Activated CD8-positive, alpha-beta memory T cell treated with anti-CD3 and anti-CD28 coated beads, Interleukin-2, amount 50 U/mL, for 1 hour (primary cell): Measurements from ENCODE around the gene PLEK2.
"Not testable (repeated sequence)": the region's sequence is repeated elsewhere in the genome, so short reads cannot be mapped to it uniquely, and the experiment has no call there.

Experiments
- DNase-seq: peaks from one replicate; pipeline ENCODE4 v3.0.0-alpha.2; 2020; ENCODE audit errors: extremely low read depth

PLEK2 gene, protein sequence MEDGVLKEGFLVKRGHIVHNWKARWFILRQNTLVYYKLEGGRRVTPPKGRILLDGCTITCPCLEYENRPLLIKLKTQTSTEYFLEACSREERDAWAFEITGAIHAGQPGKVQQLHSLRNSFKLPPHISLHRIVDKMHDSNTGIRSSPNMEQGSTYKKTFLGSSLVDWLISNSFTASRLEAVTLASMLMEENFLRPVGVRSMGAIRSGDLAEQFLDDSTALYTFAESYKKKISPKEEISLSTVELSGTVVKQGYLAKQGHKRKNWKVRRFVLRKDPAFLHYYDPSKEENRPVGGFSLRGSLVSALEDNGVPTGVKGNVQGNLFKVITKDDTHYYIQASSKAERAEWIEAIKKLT

DNA sequence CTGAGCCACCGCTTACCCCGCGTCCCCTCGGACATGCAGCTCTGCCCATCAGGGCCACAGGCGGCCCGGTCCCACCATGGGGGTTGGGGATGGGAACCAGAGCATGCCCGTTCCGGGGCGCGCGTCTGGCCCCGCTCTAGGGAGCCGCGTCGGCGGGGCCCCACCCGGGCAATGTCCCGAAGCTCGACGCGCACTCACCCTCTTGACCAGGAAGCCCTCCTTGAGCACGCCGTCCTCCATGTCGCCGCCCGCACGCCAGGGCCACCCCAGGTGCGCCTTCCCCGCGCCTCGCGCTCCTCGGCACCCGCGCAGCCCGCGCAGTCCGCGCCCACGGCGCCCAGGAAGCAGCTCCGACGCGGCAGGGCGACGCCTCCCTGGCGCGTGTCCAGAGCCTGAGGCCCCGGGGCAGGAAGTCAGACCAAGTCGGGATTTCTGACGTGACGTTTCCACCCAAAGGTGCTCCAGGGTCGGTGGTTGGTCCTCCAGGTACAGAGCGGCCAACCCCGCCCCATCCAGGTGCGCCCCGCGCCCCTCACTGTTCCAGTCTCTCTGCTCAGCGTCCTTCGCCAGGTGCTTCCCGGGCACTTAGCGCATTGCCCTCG, at the start of gene PLEK2:
Gene PLEK2 (minus strand): TSS at position 346 of the 602 bp plus-strand sequence. CDS start 106 bp downstream, at position 240.
- DNase-seq, result no peak

DNA sequence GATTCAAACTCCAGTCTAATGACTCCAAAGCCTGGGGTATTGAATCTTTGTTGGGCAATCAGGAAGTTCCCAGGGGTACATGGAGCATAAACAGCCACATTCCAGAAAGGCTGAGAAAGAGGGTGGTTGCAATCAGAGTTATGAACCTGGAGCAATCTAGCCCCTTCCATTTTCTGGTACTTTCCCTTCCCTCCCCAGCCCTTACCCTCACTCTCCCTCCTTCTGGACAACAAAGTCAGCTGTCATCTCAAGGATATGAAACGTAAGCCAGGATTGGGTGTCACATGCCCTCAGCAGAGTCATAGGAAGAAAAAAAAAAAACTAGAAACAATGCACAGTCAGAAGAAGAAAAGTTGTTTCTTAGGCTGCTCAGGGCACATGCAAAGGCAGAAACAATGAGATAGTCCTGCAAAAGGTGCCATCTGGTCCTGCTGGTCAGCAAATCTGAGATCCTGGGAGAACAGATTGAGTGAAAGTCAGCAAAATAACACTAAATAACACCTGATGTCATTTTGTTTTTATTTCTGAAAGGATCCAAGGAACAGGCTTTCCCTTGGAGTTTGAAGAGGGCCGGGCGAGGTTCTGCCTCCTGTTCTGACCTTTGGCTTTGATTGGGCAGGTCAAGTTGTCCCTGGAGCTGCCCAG, 49.5 kb upstream of the PLEK2 start:
- DNase-seq, result no peak

DNA sequence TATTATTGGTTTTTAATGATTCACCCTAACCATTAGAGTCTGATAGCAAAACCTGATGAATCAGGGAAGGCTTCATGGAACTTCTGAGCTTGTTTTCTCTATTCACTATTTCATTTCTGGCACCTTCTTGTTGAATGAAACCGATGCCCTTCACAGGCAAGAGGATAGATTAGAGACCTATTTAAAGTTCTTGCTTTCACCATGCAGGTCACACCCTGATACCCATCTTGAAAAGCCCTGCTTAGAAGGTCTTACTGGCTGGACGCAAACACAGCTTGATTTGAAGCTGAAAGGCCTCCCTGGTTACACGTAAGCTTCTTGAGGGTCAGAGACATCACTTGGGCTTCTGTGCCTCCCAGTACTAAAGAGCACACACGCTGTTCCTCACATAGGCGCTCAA, 47.4 kb upstream of the PLEK2 start:
- no peak for DNase-seq

DNA sequence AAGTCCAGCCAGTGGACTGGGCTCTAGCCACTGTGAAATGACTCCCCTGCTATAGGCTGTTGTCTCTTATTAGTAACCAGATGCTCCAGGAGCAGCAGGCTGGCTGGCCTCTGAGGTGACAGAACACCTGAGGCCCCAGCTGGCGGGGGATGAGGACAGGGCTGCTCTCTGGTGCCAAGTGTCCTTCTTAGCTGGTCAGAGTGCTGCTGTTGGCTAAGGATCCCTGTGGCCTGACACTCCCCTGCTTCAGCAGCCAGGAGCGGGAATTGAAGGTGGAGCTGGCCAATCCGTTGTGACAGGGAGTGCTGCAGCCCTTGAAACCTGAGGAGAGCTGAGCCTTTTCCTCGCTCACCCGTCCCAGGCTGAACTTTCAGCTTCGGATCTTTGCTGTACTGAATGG, 45.8 kb upstream of the PLEK2 start:
- no peak for DNase-seq

DNA sequence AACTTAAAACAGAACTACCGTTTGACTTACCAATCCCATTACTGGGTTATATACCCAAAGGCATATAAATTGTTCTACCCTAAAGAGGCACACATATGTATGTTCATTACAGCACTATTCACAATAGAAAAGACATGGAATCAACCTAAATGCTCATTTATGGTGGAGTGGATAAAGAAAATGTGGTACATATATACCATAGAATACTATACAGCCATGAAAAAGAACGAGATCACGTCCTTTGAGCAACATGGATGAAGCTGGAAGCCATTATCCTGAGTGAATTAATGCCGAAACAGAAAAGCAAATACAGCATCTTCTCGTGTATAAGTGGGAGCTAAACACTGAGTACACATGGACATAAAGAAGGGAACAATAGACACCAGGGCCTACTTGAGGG, 44.8 kb upstream of the PLEK2 start:
- DNase-seq, result no peak

DNA sequence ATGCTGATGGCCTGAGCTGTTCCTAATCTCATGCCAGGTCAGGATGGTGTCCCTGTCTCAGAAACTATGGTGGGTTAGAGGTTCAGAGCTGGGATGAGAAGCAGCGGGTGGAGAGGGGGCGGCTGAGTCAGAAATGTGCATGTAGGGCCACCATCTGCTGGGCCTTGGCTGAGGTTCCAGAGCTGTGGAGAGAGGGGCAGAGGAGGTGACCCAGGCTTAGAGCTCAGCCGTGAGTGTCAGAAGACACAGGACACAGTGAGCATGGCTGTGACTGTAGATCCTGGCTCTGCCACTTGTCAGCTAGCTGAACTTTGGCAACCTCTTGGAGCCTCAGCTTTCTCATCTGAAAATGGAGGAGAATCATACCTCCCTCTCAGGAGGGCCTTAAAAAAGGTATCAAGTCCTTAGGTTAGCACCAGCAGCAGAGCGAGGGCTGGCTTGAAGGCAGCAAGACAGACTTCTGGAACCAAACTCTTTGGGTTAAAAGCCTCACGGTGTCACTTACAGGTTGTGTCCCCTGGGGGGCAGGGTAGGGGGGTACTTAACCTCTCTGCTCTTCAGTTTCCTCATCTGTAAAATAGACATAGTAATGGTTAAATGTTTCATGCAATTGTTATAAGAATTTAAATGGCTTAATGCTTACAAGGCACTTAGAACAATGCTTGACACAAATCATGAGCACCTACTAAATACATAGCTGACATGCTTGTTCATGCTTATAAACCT, 41.8 kb upstream of the PLEK2 start:
- no peak for DNase-seq

DNA sequence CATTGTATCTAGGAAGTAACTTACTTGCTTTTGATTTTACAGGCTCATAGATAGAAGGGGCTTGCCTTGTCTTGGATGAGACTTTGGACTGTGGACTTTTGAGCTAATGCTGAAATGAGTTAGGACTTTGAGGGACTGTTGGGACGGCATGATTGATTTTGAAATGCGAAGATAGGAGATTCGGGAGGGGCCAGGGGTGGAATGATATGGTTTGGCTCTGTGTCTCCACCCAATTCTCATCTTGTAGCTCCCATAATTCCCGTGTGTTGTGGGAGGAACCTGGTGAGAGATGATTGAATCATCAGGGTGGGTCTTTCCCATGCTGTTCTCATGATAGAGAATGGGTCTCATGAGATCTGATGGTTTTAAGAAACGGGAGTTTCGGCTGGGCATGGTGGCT, 39.7 kb upstream of the PLEK2 start:
- not testable (repeated sequence) for DNase-seq

DNA sequence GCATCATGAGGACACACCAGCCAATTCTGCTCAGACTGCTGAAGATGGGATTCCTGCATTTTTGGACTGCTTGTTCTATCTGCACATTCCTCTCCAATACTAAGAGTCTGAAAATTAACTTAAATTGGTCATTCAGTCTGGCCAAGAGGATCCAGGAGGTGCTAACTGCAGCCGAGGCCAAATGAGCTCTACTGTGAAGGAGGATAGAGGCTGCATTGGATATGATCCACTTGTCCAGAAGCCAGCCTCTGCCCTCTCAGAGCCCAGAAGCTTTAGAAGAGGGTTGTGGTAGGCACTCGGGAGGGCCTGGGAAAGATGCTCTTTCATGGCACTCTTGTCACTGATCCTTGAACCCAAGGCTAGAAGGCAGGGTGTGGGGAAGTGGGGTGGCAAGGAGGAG, 37.1 kb upstream of the PLEK2 start:
- no peak for DNase-seq

DNA sequence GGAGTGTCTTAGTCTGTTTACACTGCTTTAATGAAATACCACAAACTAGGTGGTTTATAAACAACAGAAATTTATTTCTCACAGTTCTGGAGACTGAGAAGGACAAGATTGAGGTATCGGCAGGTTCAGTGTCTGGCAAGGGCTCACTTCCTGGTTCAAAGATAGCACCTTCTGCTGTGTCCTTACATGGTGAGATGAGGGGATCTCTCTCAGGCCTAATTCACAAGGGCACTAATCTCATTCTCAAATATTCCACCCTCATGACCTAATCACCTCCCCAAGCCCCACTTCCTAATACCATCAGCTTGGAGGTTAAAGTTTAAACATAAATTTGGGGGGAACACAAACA, 35.0 kb upstream of the PLEK2 start:
- DNase-seq, result no peak

DNA sequence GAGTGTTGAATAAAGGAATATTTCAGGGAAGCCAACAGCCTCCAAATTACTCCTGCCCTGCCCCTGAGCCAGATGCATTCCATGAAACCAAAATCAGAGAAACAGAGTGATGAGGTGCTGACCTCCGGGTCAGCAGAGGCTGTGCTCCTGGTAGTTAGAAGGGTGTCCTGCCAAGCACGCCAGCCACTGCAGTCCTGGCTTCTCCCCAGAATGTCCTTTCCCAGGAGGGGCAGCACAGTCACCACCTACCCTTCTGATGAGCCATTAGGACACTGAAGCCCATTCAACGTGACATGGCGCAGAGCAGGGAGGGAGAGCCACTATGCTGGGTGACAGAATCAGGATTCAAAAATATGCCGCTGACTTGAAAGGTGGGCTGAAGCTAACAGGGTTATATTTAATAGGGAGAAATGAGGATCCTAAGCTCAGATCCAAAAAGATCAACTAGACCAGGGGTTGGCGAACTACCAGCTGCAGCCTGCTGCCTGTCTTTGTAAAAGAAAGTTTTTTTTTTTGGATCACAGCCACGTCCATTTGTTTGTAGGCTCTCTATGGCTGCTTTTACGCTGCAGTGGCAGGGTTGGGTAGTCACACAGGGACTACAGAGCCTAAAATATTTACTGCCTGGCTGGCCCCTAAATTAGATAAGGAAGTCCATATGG, 34.5 kb upstream of the PLEK2 start:
- no peak for DNase-seq

DNA sequence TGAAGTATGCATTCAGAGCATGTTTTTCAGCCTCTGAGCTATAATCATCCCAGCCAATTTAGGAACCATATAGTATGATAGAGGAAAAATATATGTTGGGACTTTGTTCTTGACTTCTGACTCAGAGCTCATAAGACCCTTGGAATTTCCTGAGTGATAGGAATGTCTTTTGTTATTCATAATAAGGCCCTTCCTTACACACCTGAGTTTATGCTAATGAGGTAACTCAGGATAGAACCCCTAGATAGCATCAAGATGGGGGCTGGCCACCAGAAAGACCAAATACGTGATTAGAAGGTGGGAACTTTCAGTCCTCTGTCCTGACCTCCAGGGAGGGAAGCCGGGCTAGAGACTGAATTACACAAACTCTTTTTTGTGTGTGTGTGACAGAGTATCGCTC, 32.4 kb upstream of the PLEK2 start:
- DNase-seq, result no peak

DNA sequence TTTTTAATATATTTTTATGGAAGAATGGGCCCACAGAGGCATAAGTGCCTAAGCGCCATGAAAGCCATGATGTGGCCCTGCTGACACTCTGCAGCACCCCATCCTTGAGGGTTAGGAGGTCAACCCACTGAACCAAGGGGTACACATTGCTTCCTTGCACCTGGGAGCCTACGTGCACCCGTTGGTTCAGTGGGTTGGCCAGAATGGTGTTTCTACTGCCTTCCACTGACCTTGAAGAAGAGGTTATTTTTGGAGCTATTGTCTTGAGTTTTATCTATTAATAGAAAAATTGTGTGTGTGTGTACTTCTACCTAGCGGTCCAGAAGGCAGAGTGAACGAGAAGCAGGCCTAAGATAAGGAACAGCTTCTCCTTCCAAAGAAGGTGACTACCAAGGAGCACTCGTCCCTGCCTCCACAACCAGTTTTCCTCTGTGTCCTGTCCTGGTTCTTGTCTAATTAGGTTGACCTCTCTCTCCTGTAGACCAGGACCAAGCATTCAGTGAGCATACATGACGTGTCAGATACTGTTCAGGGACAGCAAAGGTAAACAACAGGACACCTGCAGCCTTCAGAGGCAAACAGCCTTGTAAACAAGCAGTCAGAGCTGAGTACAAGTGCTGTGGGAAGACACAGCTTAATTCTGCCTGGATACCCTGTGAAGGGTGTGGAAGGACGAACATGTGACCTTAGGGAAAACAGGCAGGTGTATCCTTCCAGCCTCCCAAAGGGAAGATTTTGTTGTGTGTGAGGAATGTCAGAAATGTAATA, 30.4 kb upstream of the PLEK2 start:
- no peak for DNase-seq

DNA sequence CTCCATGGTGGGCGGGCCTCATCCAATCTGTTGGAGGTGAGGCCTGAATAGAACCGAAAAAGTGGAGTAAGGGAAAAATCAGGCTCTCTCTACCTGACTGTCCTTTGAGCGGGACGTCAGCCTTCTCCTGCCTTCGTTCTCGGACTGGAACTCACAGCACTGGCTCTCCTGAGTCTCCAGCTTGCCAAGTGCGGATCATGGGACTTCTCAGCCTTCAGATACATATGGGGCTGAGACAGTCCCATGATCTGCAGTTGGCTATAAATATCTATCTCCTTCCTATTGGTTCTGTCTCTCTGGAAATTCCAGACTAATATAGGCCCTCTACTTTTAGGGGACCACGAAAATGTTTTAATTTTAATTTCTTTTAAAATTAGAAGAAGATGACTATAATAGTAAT, 29.7 kb upstream of the PLEK2 start:
- no peak for DNase-seq

DNA sequence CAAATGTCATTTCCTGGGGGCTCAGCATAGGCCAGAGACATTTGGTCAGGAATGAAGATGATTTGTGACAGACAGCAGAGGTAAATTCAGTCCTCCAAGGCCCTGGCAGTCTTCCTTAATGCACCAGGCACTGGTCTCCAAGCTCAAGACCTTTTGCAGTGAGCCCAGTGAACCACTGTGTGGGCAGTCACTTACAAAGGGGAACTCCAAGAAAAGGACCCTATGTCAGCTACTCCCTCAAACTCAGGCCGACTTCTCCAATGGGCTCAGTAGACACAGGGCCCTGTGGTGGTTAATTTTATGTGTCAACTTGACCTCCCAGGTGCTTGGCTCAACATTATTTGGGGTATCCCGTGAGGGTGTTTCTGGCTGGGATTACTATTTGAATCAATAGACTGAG, 29.3 kb upstream of the PLEK2 start:
- no peak for DNase-seq

DNA sequence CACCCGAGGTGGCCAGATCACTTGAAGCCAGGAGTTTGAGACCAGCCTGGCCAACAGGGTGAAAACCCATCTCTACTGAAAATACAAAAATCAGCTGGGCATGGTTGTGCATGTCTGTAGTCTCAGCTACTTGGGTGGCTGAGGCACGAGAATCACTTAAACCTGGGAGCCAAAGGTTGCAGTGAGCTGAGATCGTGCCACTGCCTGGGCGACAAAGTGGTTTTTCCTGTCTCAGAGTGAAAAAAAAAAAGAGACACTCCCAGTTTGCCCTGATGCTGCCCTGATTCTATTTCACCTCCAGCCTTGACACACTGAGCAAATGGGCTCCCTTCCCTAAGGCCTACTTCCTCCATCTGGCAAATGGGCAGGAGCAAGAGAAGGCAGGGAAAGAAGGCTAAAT, 28.5 kb upstream of the PLEK2 start:
- no peak for DNase-seq

DNA sequence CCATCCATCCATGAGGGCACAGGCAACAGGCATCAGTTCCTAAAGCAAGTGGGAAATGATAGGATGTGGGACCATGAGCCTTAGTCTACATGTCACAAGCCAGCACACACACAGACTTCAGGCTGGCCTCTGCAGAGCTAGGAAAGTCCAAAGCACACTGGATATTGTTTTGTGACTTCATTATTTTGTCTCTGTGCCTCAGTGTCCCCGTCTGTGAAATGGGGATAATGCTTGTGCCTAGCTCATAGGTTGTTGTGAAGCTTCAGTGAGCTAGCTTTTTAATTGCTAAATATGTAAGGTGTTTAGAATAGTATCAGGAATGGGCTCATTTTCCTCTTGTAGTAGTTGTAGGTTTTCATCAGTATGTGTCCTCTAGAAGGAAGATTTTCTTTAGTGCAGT, 27.0 kb upstream of the PLEK2 start:
- DNase-seq, result no peak

DNA sequence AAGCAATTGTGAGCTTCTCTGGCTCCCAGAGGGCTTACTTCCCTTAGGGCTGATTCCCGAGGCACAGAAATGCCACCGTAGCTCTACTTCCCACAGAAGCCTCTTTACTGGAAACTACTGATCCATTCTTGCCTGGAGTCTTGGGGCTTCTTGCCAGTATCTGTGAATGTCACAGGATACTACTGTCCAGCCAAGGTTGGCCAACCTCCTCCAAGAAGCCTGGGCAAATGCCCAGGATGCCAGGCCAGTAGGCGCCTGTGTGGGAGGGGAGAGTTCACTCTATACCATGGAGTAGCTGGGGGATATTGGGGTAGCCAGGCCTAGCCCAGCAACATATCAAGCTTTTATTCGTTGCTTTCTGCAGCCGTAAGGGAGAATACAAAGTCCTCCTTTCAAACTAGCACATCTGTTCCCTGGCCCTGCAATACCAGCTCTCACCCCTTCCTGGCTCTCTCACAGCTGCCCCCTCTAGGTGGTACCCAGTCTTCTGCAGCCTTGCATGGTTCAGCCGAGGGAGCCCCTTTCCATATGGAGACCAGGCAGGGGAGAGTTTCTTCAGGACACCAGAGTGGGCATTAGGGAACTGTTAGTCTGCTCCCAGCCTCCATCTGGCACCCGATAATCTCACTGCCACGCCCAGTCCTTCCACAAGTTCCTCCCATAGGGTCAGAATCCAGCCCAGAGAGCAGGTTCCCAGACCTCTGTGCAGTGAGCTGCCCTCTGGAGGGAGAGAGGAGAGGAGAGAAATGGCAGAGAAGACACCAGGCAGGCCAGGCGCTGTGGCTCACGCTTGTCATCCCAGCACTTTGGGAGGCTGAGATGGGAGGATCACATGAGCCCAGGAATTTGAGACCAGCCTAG, 24.3 kb upstream of the PLEK2 start:
- DNase-seq, result no peak

DNA sequence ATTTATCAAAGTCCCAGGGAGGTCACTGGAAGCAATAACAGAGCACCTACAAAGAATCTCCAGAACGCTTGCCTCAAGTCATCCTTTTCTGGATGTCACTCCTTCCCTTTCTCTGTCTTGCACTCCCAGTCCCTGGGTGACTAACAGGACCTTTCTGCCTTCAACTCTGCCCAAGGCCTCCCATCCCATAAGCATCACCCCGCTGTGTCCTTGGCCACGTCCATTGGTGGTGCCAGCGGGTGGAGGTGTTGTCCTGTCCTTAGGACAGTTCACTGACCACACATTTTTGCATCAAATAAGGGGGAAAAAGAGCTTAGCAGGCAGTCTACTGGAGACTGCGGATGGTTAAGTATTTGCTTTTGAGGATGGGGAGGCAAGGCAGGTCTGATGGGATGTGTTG, 23.6 kb upstream of the PLEK2 start:
- DNase-seq, result no peak

DNA sequence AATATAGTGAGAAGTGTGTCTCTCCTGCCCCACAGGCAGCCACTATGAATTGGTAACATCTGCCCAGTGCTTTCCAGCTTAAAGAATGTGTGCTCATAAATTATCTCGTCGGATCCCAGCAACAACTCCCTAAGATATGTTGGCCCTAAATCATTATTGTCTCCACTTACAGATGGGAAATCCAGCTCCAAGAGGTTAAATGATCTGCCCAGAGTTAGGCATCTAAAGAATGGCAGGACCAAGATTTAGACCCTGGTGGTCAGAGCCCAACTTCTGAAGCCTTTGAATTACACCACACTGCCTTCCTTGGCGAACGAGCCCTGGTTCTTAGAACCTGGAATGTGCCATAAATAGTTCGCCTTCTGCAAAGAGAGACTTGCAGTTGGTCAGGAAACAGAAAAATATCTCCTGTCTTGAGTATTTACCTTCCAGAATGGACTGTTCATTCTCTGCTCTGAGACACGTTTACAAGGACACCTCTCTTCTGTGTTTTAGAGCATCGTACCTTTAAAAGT, 20.1 kb upstream of the PLEK2 start:
- no peak for DNase-seq

DNA sequence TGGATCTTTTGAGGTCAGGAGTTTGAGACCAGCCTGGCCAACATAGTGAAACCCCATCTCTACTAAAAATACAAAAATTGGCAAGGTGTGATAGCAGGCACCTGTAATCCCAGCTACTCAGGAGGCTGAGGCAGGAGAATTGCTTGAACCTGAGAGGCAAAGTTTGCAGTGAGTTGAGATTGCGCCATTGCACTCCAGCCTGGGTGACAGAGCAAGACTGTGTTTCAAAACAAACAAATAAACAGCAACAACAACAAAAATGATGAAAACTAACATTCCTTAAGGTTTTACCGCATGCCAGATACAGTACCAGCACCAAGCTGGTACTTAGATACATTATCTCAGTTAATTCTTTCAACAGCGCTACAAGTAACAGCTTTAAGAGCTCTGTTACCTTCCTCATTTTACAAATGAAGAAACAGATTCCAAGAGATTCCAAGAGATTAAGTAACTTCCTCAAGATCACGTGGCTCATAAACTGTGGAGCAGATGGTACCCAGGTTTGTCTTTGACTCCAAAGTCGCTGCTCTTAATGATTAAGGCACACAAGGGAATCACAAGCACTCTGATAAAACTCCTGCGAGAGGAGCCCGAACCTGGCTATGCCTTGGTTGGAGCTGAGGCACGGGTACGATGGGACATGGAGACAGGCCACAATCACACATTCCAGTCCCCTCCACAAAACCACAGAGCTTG, 17.7 kb upstream of the PLEK2 start:
- DNase-seq, result no peak
